ENCODE measurements around the gene MRI1.

DNA sequence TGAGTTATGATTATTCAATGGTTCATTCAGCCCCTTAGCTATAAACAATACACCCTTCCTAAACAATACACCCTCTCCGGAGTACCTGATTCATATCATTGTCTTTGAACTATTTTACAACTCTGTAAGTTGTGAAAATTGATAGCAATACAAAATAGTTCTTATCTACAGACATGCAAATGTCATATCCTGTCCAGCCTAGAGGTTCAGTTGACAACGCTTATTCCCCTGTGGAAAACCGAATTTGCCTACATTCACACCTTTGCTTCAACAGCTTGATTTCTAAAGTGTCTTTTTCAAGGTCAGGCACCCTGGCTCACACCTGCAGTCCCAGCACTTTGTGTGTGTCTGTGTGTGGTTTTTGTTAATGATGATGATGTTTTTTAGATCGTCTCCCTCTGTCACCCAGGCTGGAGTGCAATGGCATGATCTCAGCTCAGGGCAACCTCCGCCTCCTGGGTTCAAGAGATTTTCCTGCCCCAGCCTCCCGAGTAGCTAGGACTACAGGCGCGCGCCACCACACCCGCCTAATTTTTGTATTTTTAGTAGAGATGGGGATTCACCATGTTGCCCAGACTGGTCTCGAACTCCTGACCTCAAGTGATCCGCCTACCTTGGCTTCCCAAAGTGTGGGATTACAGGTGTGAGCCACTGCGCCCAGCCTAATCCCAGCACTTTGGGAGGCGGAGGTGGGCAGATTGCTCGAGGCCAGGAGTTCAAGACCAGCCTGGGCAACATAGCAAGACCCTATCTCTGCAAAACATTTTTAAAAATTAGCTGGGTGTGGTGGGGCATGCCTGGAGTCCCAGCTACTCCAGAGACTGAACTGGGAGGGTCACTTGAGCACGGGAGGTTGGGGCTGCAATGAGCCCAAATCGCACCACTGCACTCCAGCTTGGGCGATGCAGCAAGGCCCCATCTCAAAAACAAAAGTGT is 19.5 kb downstream of the MRI1 start:
- TF ChIP-seq, protein P1, sequence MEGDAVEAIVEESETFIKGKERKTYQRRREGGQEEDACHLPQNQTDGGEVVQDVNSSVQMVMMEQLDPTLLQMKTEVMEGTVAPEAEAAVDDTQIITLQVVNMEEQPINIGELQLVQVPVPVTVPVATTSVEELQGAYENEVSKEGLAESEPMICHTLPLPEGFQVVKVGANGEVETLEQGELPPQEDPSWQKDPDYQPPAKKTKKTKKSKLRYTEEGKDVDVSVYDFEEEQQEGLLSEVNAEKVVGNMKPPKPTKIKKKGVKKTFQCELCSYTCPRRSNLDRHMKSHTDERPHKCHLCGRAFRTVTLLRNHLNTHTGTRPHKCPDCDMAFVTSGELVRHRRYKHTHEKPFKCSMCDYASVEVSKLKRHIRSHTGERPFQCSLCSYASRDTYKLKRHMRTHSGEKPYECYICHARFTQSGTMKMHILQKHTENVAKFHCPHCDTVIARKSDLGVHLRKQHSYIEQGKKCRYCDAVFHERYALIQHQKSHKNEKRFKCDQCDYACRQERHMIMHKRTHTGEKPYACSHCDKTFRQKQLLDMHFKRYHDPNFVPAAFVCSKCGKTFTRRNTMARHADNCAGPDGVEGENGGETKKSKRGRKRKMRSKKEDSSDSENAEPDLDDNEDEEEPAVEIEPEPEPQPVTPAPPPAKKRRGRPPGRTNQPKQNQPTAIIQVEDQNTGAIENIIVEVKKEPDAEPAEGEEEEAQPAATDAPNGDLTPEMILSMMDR (conservative IDR thresholded peaks at IDR 0.05): no peak
- no peak for TF ChIP-seq EZH2 (IDR thresholded peaks at IDR 0.05; ENCODE audit: low read depth)
